Measurements from ENCODE around the gene MYO15A. TPM values are rescaled to one million over a fixed set of nuclear protein-coding genes. Genes with fewer than 3 reads are reported as not detected.
A peak's percentile ranks its signal among the peaks of the same experiment; 100 is the strongest.

Gene MYO15A
- total RNA-seq, 1 donor, result 1.1 TPM

- Histone ChIP-seq H2AFZ (ENCODE audit: low read length) (no peak overlapping the region), H4K20me1 (ENCODE audit: insufficient read depth, low read length) (peaks cover 88% of the 10 kb centered on the region), H3K27me3 (ENCODE audit: insufficient read depth, low read length) (no peaks in the 10 kb centered on the region), H3K9me3 (ENCODE audit: low read depth, low read length) (no peaks in the 10 kb centered on the region), H3K4me3 (ENCODE audit: insufficient read depth, low read length) (no peak overlapping the region), H3K27ac (ENCODE audit: low read depth, low read length) (no peak overlapping the region), H3K4me2 (ENCODE audit: insufficient read depth, low read length) (no peak overlapping the region), H3K36me3 (ENCODE audit: insufficient read depth, low read length) (peaks cover 36% of the 10 kb centered on the region), H3K4me1 (ENCODE audit: insufficient read depth, low read length) (peaks cover 42% of the 10 kb centered on the region), H3K79me2 (ENCODE audit: insufficient read depth, low read length) (peaks cover 94% of the 10 kb centered on the region)
- peak; percentile 91 for DNase-seq (ENCODE audit: insufficient read length, low spot score, missing footprints)
- TF ChIP-seq CTCF (IDR thresholded peaks at IDR 0.05; ENCODE audit: extremely low read depth, low read depth, low read length), result peak; percentile 42
These were observed 83.4 kb downstream of the MYO15A start for GRCh38 chr17:18191967-18192366.

GRCh38 chr17:18194394-18194793, 85.8 kb downstream of the MYO15A start:
- no peak for TF ChIP-seq CTCF (IDR thresholded peaks at IDR 0.05; ENCODE audit: extremely low read depth, low read depth, low read length)
- Histone ChIP-seq H3K9me3 (ENCODE audit: low read depth, low read length) (no peaks in the 10 kb centered on the region), H2AFZ (ENCODE audit: low read length) (no peak overlapping the region), H3K4me3 (ENCODE audit: insufficient read depth, low read length) (no peak overlapping the region), H4K20me1 (ENCODE audit: insufficient read depth, low read length) (peaks cover 88% of the 10 kb centered on the region), H3K79me2 (ENCODE audit: insufficient read depth, low read length) (peaks cover 95% of the 10 kb centered on the region), H3K4me1 (ENCODE audit: insufficient read depth, low read length) (peaks cover 20% of the 10 kb centered on the region), H3K4me2 (ENCODE audit: insufficient read depth, low read length) (no peak overlapping the region), H3K27ac (ENCODE audit: low read depth, low read length) (no peak overlapping the region), H3K36me3 (ENCODE audit: insufficient read depth, low read length) (peaks cover 56% of the 10 kb centered on the region), H3K27me3 (ENCODE audit: insufficient read depth, low read length) (no peaks in the 10 kb centered on the region)
- DNase-seq (ENCODE audit: insufficient read length, low spot score, missing footprints), result no peak

GRCh38 chr17:18194804-18195203, 86.2 kb downstream of the MYO15A start:
- Histone ChIP-seq H3K79me2 (ENCODE audit: insufficient read depth, low read length) (peaks cover 95% of the 10 kb centered on the region), H3K4me3 (ENCODE audit: insufficient read depth, low read length) (no peak overlapping the region), H2AFZ (ENCODE audit: low read length) (no peak overlapping the region), H3K27ac (ENCODE audit: low read depth, low read length) (no peak overlapping the region), H3K4me2 (ENCODE audit: insufficient read depth, low read length) (no peak overlapping the region), H3K4me1 (ENCODE audit: insufficient read depth, low read length) (peaks cover 18% of the 10 kb centered on the region), H3K27me3 (ENCODE audit: insufficient read depth, low read length) (no peaks in the 10 kb centered on the region), H4K20me1 (ENCODE audit: insufficient read depth, low read length) (peaks cover 87% of the 10 kb centered on the region), H3K36me3 (ENCODE audit: insufficient read depth, low read length) (peaks cover 56% of the 10 kb centered on the region), H3K9me3 (ENCODE audit: low read depth, low read length) (no peaks in the 10 kb centered on the region)
- no peak for TF ChIP-seq CTCF (IDR thresholded peaks at IDR 0.05; ENCODE audit: extremely low read depth, low read depth, low read length)
- peak; percentile 31 for DNase-seq (ENCODE audit: insufficient read length, low spot score, missing footprints)

- peaks cover 86% of the 10 kb centered on the region for H4K20me1 ChIP-seq (ENCODE audit: insufficient read depth, low read length)
These were observed 86.7 kb downstream of the MYO15A start for GRCh38 chr17:18195246-18195645.

More at GRCh38 chr17:18195246-18195645, 86.7 kb downstream of the MYO15A start:
- no peaks in the 10 kb centered on the region for H3K27me3 ChIP-seq (ENCODE audit: insufficient read depth, low read length)
- peaks cover 94% of the 10 kb centered on the region for H3K79me2 ChIP-seq (ENCODE audit: insufficient read depth, low read length)
- peak; percentile 26 for DNase-seq (ENCODE audit: insufficient read length, low spot score, missing footprints)
- H3K36me3 ChIP-seq (ENCODE audit: insufficient read depth, low read length), result peaks cover 56% of the 10 kb centered on the region
- TF ChIP-seq CTCF (IDR thresholded peaks at IDR 0.05; ENCODE audit: extremely low read depth, low read depth, low read length), result no peak
- peaks cover 13% of the 10 kb centered on the region for H3K4me1 ChIP-seq (ENCODE audit: insufficient read depth, low read length)
- H2AFZ ChIP-seq (ENCODE audit: low read length), result no peak overlapping the region
- H3K9me3 ChIP-seq (ENCODE audit: low read depth, low read length), result no peaks in the 10 kb centered on the region
- no peak overlapping the region for H3K4me2 ChIP-seq (ENCODE audit: insufficient read depth, low read length)
- no peak overlapping the region for H3K4me3 ChIP-seq (ENCODE audit: insufficient read depth, low read length)
- no peak overlapping the region for H3K27ac ChIP-seq (ENCODE audit: low read depth, low read length)
